Kidney (tissue), 14 donors: Measurements from ENCODE around the gene PACS2. TPM values are rescaled to one million over a fixed set of nuclear protein-coding genes. Genes with fewer than 3 reads are reported as not detected.
A peak's percentile ranks its signal among the peaks of the same experiment; 100 is the strongest.
"Not testable (repeated sequence)": the region's sequence is repeated elsewhere in the genome, so short reads cannot be mapped to it uniquely, and the experiment has no call there.

Experiments
- DNase-seq, 5 donors: peaks; one replicate each; pipeline ENCODE4 v3.0.0-alpha.2; 2013 to 2020
- FAIRE-seq: peaks from 2 replicates; lab custom pipeline; 2012; peaks lifted over from hg19 to GRCh38; lab: Jason Lieb, UNC
- H3K27ac ChIP-seq, 2 donors: one replicate each; pipeline ENCODE4 v1.7.0; 2013; ENCODE audit warnings: low read depth in 2 of 2, low read length in 2 of 2, inconsistent platforms in 1 of 2
- H3K27me3 ChIP-seq: one replicate; pipeline ENCODE4 v1.7.1; 2013; ENCODE audit warnings: low read length, inconsistent platforms; ENCODE audit not compliant: control insufficient read depth, insufficient read depth
- H3K36me3 ChIP-seq, 3 donors: one replicate each; pipeline versions ENCODE4 v1.7.0 to v1.7.1; 2013; ENCODE audit warnings: low read length in 3 of 3, control low read depth in 1 of 3, inconsistent platforms in 1 of 3; ENCODE audit not compliant: insufficient read depth in 3 of 3, control insufficient read depth in 2 of 3
- H3K4me1 ChIP-seq, 3 donors: one replicate each; pipeline versions ENCODE4 v1.7.0 to v1.7.1; 2013; ENCODE audit warnings: low read length in 3 of 3, inconsistent platforms in 1 of 3, low read depth in 1 of 3; ENCODE audit not compliant: control insufficient read depth in 2 of 3, insufficient read depth in 2 of 3
- H3K4me3 ChIP-seq, 3 donors: one replicate each; pipeline versions ENCODE4 v1.7.0 to v1.8.1; 2013; ENCODE audit warnings: low read length in 3 of 3, control low read depth in 1 of 3, inconsistent platforms in 1 of 3
- H3K9ac ChIP-seq, 3 donors: one replicate each; pipeline versions ENCODE4 v1.7.0 to v1.7.1; 2013; ENCODE audit warnings: low read length in 3 of 3, control low read depth in 1 of 3, inconsistent platforms in 1 of 3
- H3K9me3 ChIP-seq, 3 donors: one replicate each; pipeline versions ENCODE4 v1.7.0 to v1.7.1; 2013; ENCODE audit warnings: low read length in 3 of 3, control low read depth in 1 of 3, inconsistent platforms in 1 of 3; ENCODE audit not compliant: control insufficient read depth in 2 of 3, insufficient read depth in 1 of 3
- intact Hi-C: fragments of 100-400 bp; cut with DNase I; formaldehyde crosslinking; loops from one replicate; pipeline ENCODE4 v1.11.1; 2022
- polyA plus RNA-seq: library from polyadenylated mRNA; stranded (reverse); fragments of 350-450 nt; fragmentation: Illumina TruSeq; extraction: RNeasy Lipid Tissue Mini Kit (QIAGEN cat#74804); gene quantifications from one replicate; pipeline ENCODE4 v1.2.3, GENCODE V29; 2014; ENCODE audit warnings: low read depth, low replicate concordance; ENCODE audit not compliant: insufficient read depth
- total RNA-seq: library from RNA; stranded (reverse); fragmentation: NEBNext Ultra II Directional; extraction: Animal tissue kit (Norgen Biotek cat#: 25700); gene quantifications from one replicate; pipeline ENCODE4 v1.2.1, GENCODE V29; 2021
- TF ChIP-seq, protein P1 (sequence below): IDR thresholded peaks from 3 replicates; pipeline ENCODE4 v1.5.1; 2012; ENCODE audit warnings: mild to moderate bottlenecking, moderate library complexity, borderline replicate concordance; ENCODE audit not compliant: insufficient read depth; ENCODE audit errors: extremely low read depth
- donor health status: control.
- donor health status: control.
- donor health status: control.
- donor health status: control.
- donor health status: control.
- donor health status: DM: yes; HTN: yes; CAD: no.
- donor health status: Normal renal cell carcinoma (clear cell type).

The PACS2 gene
- total and polyA plus RNA-seq, 2 donors from 2014 or later, result 35.7 to 83.9 TPM

DNA sequence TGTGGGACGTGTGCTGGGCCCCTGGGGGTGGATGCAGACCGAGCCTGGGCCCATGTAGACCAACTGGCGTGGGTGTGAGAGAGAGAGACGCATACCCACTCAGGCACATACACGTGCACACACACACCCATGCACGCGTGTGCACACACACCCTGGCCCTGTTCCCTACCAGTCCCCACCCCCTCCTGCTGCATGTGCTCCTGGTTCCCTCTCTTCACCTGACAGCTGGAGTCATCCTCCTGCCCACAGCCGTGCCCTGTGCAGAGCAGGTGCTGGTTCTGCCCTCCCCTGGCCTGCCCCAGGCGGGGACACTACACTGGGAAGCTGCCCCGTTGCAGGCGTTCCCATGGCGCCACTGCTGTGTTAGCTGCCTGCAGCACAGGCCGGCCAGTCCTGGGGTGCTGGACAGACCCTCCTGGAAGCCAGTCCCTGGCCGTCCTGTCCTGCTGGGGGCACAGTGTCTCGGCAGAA is 18.5 kb downstream of the PACS2 start:
- Histone ChIP-seq H3K4me1 (peaks cover 0 to 62% (median 19%) of the 10 kb centered on the region in 3 donors), H3K27me3 (no peaks in the 10 kb centered on the region), H3K36me3 (no peaks in the 10 kb centered on the region), H3K4me3 (no peak overlapping the region), H3K27ac (no peak overlapping the region), H3K9me3 (no peaks in the 10 kb centered on the region), H3K9ac (no peak overlapping the region)
- peak in 2 of 5 donors; percentile 30 to 72 for DNase-seq
- intact Hi-C loops, result no loop called here
- TF ChIP-seq, protein P1, sequence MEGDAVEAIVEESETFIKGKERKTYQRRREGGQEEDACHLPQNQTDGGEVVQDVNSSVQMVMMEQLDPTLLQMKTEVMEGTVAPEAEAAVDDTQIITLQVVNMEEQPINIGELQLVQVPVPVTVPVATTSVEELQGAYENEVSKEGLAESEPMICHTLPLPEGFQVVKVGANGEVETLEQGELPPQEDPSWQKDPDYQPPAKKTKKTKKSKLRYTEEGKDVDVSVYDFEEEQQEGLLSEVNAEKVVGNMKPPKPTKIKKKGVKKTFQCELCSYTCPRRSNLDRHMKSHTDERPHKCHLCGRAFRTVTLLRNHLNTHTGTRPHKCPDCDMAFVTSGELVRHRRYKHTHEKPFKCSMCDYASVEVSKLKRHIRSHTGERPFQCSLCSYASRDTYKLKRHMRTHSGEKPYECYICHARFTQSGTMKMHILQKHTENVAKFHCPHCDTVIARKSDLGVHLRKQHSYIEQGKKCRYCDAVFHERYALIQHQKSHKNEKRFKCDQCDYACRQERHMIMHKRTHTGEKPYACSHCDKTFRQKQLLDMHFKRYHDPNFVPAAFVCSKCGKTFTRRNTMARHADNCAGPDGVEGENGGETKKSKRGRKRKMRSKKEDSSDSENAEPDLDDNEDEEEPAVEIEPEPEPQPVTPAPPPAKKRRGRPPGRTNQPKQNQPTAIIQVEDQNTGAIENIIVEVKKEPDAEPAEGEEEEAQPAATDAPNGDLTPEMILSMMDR, result no peak
- no peak for FAIRE-seq

DNA sequence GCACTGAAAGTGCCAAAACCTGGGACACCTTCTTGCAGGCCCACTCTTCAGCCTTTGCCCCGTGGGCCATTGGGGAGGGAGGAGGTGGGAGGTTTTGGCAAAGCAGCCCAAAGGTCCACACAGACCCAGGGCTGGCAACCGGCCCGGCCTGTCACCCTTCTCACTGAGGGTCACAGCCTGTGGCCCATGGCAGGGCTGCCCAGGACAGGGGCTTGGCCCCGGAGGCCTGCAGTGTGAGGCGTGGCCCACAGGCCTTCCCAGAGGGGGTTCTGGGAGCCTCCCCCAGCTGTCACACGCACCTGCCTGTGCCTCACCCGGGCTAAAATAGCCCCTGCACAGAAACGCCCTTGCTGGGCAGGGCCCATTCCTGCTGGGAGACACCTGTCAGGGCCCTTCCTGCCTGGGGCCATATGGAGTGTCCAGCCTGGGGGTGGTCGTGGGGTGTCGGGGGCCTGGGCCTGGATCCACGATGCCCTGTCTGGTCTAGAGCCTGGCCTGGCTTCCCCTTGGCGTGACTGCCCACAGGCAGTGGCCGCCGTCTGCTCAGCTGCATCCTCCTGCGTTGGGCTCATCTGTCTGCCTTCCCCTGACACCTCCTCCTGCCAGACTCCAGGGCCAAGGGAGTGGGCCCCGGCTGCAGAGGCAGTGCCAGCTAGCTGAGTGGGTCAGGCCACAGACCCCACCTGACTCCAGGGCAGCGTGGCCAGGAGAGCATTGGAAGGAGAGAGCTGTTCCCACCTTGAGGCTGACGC is 19.2 kb downstream of the PACS2 start:
- Histone ChIP-seq H3K27ac (no peak overlapping the region), H3K4me1 (peaks cover 0 to 66% (median 21%) of the 10 kb centered on the region in 3 donors), H3K9ac (no peak overlapping the region), H3K9me3 (no peaks in the 10 kb centered on the region), H3K36me3 (no peaks in the 10 kb centered on the region), H3K4me3 (no peak overlapping the region), H3K27me3 (no peaks in the 10 kb centered on the region)
- DNase-seq (peak in 2 of 5 donors; percentile 34 to 68), FAIRE-seq (no peak)
- intact Hi-C loops, result no loop called here
- TF ChIP-seq, protein P1, result no peak

DNA sequence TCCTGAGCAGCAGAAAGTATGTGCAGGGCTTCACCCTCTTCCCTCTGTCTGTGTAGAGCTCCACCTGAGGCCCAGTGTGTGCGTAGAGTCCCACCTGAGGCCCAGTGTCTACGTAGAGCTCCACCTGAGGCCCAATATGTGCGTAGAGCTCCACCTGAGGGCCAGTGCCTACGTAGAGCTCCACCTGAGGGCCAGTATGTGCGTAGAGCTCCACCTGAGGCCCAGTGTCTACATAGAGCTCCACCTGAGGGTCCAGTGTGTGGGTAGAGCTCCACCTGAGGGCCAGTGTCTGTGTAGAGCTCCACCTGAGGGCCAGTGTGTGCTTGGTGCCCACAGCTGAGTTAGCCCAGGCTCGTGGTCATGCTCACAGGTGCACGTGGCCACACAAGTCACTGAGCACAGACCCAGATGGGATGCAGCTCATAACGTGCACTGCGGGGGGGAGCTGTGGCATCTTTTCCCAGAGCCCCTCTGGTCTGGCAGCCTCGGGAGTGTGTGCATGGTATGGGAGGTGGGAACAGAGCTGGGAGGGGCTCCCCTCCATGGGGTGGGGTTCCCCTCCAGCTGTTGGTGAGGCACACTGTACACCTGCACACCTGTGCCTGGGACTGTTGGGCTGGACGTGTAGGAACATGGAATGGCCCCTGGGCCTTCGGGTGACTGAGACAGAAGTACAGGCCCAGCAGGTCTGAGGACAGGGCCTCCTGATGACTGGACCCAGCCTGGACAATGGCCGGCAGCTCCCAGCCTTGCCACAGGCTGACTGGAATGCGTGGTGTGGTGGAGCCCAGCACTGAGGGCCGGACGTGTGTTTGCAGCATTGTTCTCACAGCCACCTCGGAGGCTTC is 20.1 kb downstream of the PACS2 start:
- H3K27ac ChIP-seq, result no peak overlapping the region
- FAIRE-seq, result no peak

DNA sequence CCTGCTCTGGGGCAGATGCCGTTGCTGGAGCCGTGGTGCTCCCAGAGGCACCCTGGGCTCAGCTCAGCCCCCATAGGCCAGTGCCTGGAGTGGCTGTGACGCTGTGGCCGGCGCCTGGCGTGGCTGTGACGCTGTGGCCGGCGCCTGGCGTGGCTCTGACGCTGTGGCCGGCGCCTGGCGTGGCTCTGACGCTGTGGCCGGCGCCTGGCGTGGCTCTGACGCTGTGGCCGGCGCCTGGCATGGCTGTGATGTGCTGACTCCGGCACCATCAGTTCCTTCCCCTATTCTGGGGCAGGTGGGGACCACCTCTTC is 20.6 kb downstream of the PACS2 start:
- FAIRE-seq, H3K27ac ChIP-seq: not testable (repeated sequence)

More for the DNA sequence above, 20.1 kb downstream of the PACS2 start:
- Histone ChIP-seq H3K27me3 (no peaks in the 10 kb centered on the region), H3K9ac (no peak overlapping the region), H3K4me1 (peaks cover 0 to 67% (median 18%) of the 10 kb centered on the region in 3 donors), H3K4me3 (no peak overlapping the region), H3K9me3 (no peaks in the 10 kb centered on the region), H3K36me3 (no peaks in the 10 kb centered on the region)
- intact Hi-C loops, result no loop called here
- TF ChIP-seq, protein P1, result no peak
- DNase-seq, result peak in 2 of 5 donors; percentile 29 to 65

More for the DNA sequence above, 20.6 kb downstream of the PACS2 start:
- H3K36me3 ChIP-seq, DNase-seq, intact Hi-C loops, H3K9me3 ChIP-seq, H3K4me3 ChIP-seq, H3K9ac ChIP-seq, H3K27me3 ChIP-seq: not testable (repeated sequence)
- H3K4me1 ChIP-seq, result peaks cover 0 to 62% (median 18%) of the 10 kb centered on the region in 3 donors
